WTC11 (cell line): ENCODE measurements around the gene YIPF5. TPM values are rescaled to one million over a fixed set of nuclear protein-coding genes. Genes with fewer than 3 reads are reported as not detected.

Source experiments
- ATAC-seq: fragments of 200-7000 bp; cut with Tn5 transposase; 2 replicates; pipeline ENCODE4 v1.10.0; 2021; ENCODE audit warnings: mild to moderate bottlenecking, moderate library complexity
- CTCF ChIA-PET: fragments of 300-600 bp; sonication (Branson Sonifier 250); formaldehyde crosslinking; loops from one replicate; lab custom pipeline; 2021; ENCODE audit warnings: antibody characterized with exemption; lab: Charles Lee
- POLR2A ChIA-PET: fragments of 350-600 bp; sonication (Branson Sonifier 250); formaldehyde crosslinking; loops from one replicate; lab custom pipeline; 2021; ENCODE audit warnings: antibody characterized with exemption; lab: Charles Lee
- DNase-seq: peaks from one replicate; pipeline ENCODE4 v3.0.0; 2021; ENCODE audit warnings: low spot score
- H3K27ac Mint-ChIP-seq: 2 replicates; pipeline ENCODE4 v1.8.0; 2021; ENCODE audit warnings: mixed read lengths
- H3K27me3 Mint-ChIP-seq: 2 replicates; pipeline ENCODE4 v1.8.0; 2021; ENCODE audit warnings: low read depth, mild to moderate bottlenecking, moderate library complexity, mixed read lengths
- H3K36me3 Mint-ChIP-seq: 2 replicates; pipeline ENCODE4 v1.8.0; 2021; ENCODE audit warnings: mixed read lengths
- H3K4me1 Mint-ChIP-seq: 2 replicates; pipeline ENCODE4 v1.8.0; 2022; ENCODE audit warnings: mixed read lengths
- H3K4me3 Mint-ChIP-seq: 2 replicates; pipeline ENCODE4 v1.8.0; 2021; ENCODE audit warnings: mild to moderate bottlenecking, moderate library complexity, mixed read lengths
- H3K9me3 Mint-ChIP-seq: 2 replicates; pipeline ENCODE4 v1.8.0; 2021; ENCODE audit warnings: mixed read lengths
- ATF3 ChIP-seq: sonication (generic); formaldehyde crosslinking; conservative IDR thresholded peaks from 2 replicates; pipeline ENCODE4 v1.8.1; 2022; ENCODE audit warnings: mild to moderate bottlenecking, missing genetic modification reagents
- ATF6 ChIP-seq: sonication (generic); formaldehyde crosslinking; IDR thresholded peaks from 2 replicates; pipeline ENCODE4 v1.8.1; 2023; ENCODE audit warnings: mild to moderate bottlenecking, missing genetic modification reagents
- CBFB ChIP-seq: sonication (generic); formaldehyde crosslinking; IDR thresholded peaks from 2 replicates; pipeline ENCODE4 v1.8.1; 2022; ENCODE audit warnings: mild to moderate bottlenecking, low read depth, missing genetic modification reagents
- CREB1 ChIP-seq: sonication (generic); formaldehyde crosslinking; IDR thresholded peaks from 2 replicates; pipeline ENCODE4 v1.8.0; 2023; ENCODE audit warnings: mild to moderate bottlenecking, missing genetic modification reagents
- E2F1 ChIP-seq: sonication (generic); formaldehyde crosslinking; IDR thresholded peaks from 2 replicates; pipeline ENCODE4 v1.8.0; 2022; ENCODE audit warnings: mild to moderate bottlenecking, missing genetic modification reagents
- E2F4 ChIP-seq: sonication (generic); formaldehyde crosslinking; IDR thresholded peaks from 2 replicates; pipeline ENCODE4 v1.8.1; 2022; ENCODE audit warnings: low read depth, mild to moderate bottlenecking, moderate library complexity, missing genetic modification reagents, borderline replicate concordance
- E2F5 ChIP-seq: sonication (generic); formaldehyde crosslinking; IDR thresholded peaks from 2 replicates; pipeline ENCODE4 v1.8.1; 2022; ENCODE audit warnings: mild to moderate bottlenecking, moderate library complexity, missing genetic modification reagents
- FOXJ3 ChIP-seq: sonication (generic); formaldehyde crosslinking; IDR thresholded peaks from 2 replicates; pipeline ENCODE4 v1.9.0; 2021; ENCODE audit warnings: missing genetic modification reagents, mild to moderate bottlenecking, borderline replicate concordance
- FOXK1 ChIP-seq: sonication (generic); formaldehyde crosslinking; IDR thresholded peaks from 2 replicates; pipeline ENCODE4 v1.8.0; 2022; ENCODE audit warnings: mild to moderate bottlenecking, moderate library complexity, missing genetic modification reagents
- FOXP1 ChIP-seq: sonication (generic); formaldehyde crosslinking; IDR thresholded peaks from 2 replicates; pipeline ENCODE4 v1.8.0; 2022; ENCODE audit warnings: missing genetic modification reagents, mild to moderate bottlenecking, moderate library complexity, borderline replicate concordance
- JUN ChIP-seq: sonication (generic); formaldehyde crosslinking; IDR thresholded peaks from 2 replicates; pipeline ENCODE4 v1.8.0; 2023; ENCODE audit warnings: mild to moderate bottlenecking, missing genetic modification reagents
- KAT7 ChIP-seq: sonication (generic); formaldehyde crosslinking; IDR thresholded peaks from 2 replicates; pipeline ENCODE4 v1.8.1; 2023; ENCODE audit warnings: missing genetic modification reagents, mild to moderate bottlenecking, borderline replicate concordance
- MXD4 ChIP-seq: fragments of 250-450 bp; sonication (Bioruptor Pico); IDR thresholded peaks from 2 replicates; pipeline ENCODE4 v1.8.0; 2021; ENCODE audit warnings: mild to moderate bottlenecking, moderate library complexity, borderline replicate concordance
- MYBL2 ChIP-seq: sonication (generic); formaldehyde crosslinking; IDR thresholded peaks from 2 replicates; pipeline ENCODE4 v1.8.1; 2023; ENCODE audit warnings: mild to moderate bottlenecking, moderate library complexity, missing genetic modification reagents
- NFYB ChIP-seq: sonication (generic); formaldehyde crosslinking; conservative IDR thresholded peaks from 2 replicates; pipeline ENCODE4 v1.8.0; 2022; ENCODE audit warnings: low read depth, missing genetic modification reagents
- PRRX2 ChIP-seq: fragments of 250-450 bp; sonication (Bioruptor Pico); IDR thresholded peaks from 2 replicates; pipeline ENCODE4 v1.8.0; 2021; ENCODE audit warnings: mild to moderate bottlenecking
- SP1 ChIP-seq: sonication (generic); formaldehyde crosslinking; conservative IDR thresholded peaks from 2 replicates; pipeline ENCODE4 v1.8.1; 2022; ENCODE audit warnings: missing genetic modification reagents
- TCF7 ChIP-seq: sonication (generic); formaldehyde crosslinking; IDR thresholded peaks from 2 replicates; pipeline ENCODE4 v1.8.0; 2022; ENCODE audit warnings: mild to moderate bottlenecking, low read depth, missing genetic modification reagents, moderate library complexity
- ZMAT4 ChIP-seq: fragments of 250-450 bp; sonication (Bioruptor Pico); IDR thresholded peaks from 2 replicates; pipeline ENCODE4 v1.9.0; 2021; ENCODE audit warnings: mild to moderate bottlenecking
- ZNF317 ChIP-seq: sonication (generic); formaldehyde crosslinking; IDR thresholded peaks from 2 replicates; pipeline ENCODE4 v1.8.1; 2023; ENCODE audit warnings: low read depth, mild to moderate bottlenecking, moderate library complexity, missing genetic modification reagents, borderline replicate concordance
- total RNA-seq: library from RNA; stranded (reverse); gene quantifications from 3 replicates; pipeline ENCODE4 v1.2.3, GENCODE V29; 2021

The YIPF5 gene
- total RNA-seq, 1 experiment from 2014 or later: 39.2 TPM

- CTCF ChIA-PET: interaction anchor here (0.8 kb wide), 1 partner anchor 61 kb away, joined by 3 read pairs; no protein-coding TSS in a partner anchor
Observed at GRCh38 chr5:144139586-144139985, 30.9 kb downstream of the YIPF5 start.

GRCh38 chr5:144135113-144135762 lies 35.2 kb downstream of the YIPF5 start:
- TF ChIP-seq E2F1 (CRISPR knock-in tag) (no peak), ZMAT4 (CRISPR knock-in tag) (no peak), MXD4 (no peak), CBFB (no peak), KAT7 (no peak), NFYB (no peak), TCF7 (CRISPR knock-in tag) (no peak), CREB1 (CRISPR knock-in tag) (no peak), FOXJ3 (CRISPR knock-in tag) (no peak), FOXP1 (CRISPR knock-in tag) (no peak)
- Mint-ChIP-seq H3K9me3 (peaks cover 4% of the 10 kb centered on the region; the same call in 1 of the 2 replicates), H3K36me3 (no peaks in the 10 kb centered on the region), H3K4me1 (no peaks in the 10 kb centered on the region; the same call in 1 of the 2 replicates), H3K4me3 (no peak overlapping the region), H3K27ac (no peak overlapping the region), H3K27me3 (no peaks in the 10 kb centered on the region; the same call in 1 of the 2 replicates)
- ATAC-seq: no peak
- CTCF ChIA-PET: no interaction called here
- DNase-seq: no peak
- POLR2A ChIA-PET: no interaction called here

More at GRCh38 chr5:144139586-144139985, 30.9 kb downstream of the YIPF5 start:
- no peaks in the 10 kb centered on the region; the same call in 1 of the 2 replicates for H3K27me3 Mint-ChIP-seq
- H3K4me1 Mint-ChIP-seq: peaks cover 15% of the 10 kb centered on the region
- H3K36me3 Mint-ChIP-seq: no peaks in the 10 kb centered on the region
- H3K9me3 Mint-ChIP-seq: no peaks in the 10 kb centered on the region
- ATAC-seq (no peak), DNase-seq (no peak)
- H3K4me3 Mint-ChIP-seq: no peak overlapping the region
- POLR2A ChIA-PET: interaction anchor here (0.6 kb wide), 1 partner anchor 1823 kb away, joined by 3 read pairs; no protein-coding TSS in a partner anchor
- H3K27ac Mint-ChIP-seq: no peak overlapping the region
- TF ChIP-seq FOXK1: no peak
- no peak for TF ChIP-seq PRRX2
- no peak for TF ChIP-seq FOXJ3 (CRISPR knock-in tag)
- TF ChIP-seq ZNF317: no peak
- TF ChIP-seq SP1 (CRISPR knock-in tag): no peak
- TF ChIP-seq E2F1 (CRISPR knock-in tag): no peak
- TF ChIP-seq ZMAT4 (CRISPR knock-in tag): no peak
- no peak for TF ChIP-seq MXD4
- TF ChIP-seq ATF3: no peak
- no peak for TF ChIP-seq JUN (CRISPR knock-in tag)
- TF ChIP-seq, all 79 proteins: peak for 0

GRCh38 chr5:144134194-144134826 lies 36.1 kb downstream of the YIPF5 start:
- H3K36me3 Mint-ChIP-seq: no peaks in the 10 kb centered on the region
- H3K27me3 Mint-ChIP-seq: no peaks in the 10 kb centered on the region; the same call in 1 of the 2 replicates
- no peak for ATAC-seq
- peaks cover 4% of the 10 kb centered on the region; the same call in 1 of the 2 replicates for H3K9me3 Mint-ChIP-seq
- TF ChIP-seq E2F4 (no peak), ATF6 (CRISPR knock-in tag) (no peak), MYBL2 (CRISPR knock-in tag) (no peak), E2F5 (CRISPR knock-in tag) (no peak)
- TF ChIP-seq, all 79 proteins: peak for 0
- no peak for DNase-seq
- Mint-ChIP-seq H3K4me1 (no peaks in the 10 kb centered on the region; the same call in 1 of the 2 replicates), H3K27ac (no peak overlapping the region), H3K4me3 (no peak overlapping the region)
- ChIA-PET CTCF (no interaction called here), POLR2A (no interaction called here)
